ENCODE measurements around the gene PTPN13.

PTPN13 gene

DNA sequence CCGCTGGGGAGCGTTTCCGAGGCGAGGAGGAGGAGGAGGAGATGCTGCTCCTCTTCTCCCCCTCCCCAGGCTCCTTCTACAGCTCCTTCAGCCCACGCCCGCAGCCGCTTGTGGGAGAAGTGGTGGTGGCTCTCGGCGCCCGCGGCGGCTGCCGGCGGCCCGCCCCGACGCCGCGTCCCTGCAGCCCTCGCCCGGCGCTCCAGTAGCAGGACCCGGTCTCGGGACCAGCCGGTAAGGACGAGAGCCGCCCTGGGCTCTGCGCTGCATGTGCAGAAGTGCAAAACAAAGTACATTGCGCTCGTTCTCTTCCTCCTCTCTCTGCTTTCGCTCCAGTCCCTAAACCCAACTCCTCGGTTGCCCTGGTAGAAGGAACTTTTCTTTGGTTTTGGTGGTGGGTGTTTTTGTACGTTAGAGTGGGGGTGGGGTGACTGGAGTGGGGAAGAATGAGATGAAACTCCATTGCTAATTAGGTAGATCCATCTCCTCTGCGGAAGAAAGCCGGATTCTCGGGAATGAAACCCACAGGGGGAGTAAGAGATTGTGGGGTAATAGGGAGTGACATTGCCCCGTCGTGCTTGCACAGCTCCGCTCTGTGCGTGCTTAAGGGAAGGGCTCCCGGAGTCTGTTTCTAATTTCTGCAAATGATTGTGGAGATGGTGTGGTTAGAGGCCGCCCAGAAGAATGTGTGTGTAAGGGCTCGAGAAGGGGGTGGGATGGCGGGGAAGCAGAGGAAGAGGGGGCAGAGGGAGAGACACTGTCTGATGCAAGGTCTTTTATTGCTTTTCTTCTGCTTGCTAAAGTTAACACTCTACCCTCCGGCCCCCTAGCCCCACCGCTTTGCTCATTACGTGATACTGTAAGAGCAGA, 677 bp downstream of the PTPN13 start:
- peak; percentile 9 for DNase-seq

- DNase-seq = no peak
Observed at GRCh38 chr4:86595426-86595805, 1.3 kb downstream of the PTPN13 start.

DNA sequence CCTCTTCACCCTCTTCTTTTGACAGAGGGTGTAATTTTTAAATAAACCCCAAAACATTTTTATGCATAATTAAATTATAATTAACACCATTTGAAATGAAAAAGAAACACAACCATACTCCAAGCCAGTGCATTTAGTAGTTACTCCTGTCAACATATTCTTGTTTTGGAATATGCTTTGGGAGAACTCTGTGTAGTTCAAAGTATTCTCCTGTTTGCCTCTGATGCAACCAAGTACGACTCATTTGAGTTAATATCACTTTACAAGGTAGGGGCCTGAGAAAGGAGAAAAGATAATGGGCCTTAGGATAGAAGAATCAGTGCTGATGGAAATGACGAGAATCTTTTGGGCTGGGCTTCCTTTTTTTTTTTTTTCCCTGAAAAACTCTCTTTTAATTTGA, 2.7 kb downstream of the PTPN13 start:
- no peak for DNase-seq

DNA sequence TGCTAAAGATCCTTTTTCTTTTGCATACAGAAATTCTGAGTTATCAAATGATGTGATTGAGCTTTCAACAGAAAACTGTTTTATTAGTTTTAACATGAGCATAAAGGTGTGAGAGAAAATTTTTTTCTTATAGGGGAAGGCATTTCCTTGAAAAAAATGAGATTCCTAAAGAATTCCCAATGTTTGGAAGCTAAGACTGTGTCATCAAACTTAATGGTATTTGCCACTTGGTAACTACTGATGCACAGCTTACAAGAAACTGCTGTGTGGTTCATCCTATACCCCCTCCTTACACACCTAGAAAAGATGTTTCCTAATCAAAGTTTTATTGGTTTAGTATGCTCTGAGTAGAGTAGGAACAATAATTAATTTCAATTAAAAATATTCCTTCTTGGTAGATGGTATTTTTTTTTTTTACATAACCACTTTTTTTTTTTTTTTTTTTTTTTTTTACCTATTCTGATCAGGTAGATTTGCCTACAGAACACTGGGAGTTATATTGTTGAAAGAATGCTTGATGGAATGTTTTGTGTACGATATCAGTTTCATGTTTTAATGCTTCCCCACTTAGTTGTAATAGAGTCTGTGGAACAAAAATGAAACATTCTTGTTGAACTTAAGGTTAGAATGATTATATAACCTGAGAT, 6.0 kb downstream of the PTPN13 start:
- DNase-seq = no peak

- DNase-seq = no peak
Observed at GRCh38 chr4:86603311-86603885, 9.3 kb downstream of the PTPN13 start.

DNA sequence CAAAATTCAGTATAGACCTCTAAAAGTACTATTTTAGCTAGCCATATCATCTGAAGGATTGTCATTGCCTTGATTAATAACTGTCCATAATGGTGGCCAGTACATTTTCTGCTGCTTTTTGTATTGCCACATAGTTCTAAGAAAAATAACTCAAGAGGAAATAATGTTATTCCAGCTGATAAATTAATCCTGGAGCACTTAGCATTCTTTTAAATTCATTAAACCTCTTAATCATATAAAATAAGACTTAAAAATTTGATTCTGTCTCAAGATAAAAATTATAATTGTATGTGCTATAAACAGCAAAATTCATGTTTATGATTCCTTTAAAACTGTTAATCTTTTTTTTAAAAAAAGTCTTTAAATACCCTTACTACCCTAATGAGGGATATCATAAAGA, 12.7 kb downstream of the PTPN13 start:
- DNase-seq = no peak

DNA sequence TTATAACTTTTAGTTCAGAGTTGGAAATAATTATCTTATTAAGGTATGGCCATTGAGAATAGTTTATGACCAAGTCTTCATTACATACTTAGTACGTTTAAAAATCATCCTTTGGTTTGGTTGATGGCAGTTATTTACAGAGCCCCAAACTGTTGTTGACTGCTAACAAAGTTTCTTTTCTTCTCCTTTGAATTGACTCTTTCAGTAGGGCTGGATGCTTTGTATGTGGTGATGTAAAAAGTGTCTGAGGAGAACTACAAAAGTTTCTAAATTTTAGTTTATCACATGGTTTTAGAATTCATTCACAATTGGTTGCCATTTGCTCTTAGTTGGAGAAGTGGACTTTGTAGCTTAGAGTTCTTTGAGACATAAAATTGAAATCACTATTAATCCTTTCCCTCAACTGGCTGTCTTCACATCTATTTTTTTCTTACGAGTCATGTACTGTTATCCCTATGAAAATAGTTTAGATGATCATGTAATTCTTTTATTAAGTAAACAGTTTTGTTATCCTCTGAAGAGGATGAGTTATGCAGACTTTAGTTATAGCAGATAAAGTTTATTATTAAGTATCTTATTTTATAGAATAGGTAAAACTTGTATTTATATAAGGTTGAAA, 14.8 kb downstream of the PTPN13 start:
- DNase-seq = no peak

DNA sequence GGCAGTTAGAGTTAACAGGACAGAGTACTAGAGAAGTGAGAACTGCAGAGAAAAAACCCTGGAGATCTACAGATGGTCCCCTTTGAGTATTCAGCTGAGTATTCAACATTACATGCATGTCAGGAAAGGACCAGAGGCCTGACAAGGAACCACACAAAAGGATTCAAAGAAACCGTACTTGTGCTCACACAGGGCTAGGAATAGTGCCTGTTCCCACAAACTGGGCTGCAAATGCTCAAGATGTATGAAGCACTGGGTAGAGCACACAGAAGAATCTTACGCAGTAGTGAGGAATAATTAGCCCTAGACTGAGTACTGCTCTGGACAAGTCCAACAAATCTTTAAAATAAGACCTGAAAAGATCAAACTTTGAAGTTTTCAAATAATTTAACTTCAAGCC, 17.6 kb downstream of the PTPN13 start:
- no peak for DNase-seq

GRCh38 chr4:86613734-86614133, 19.6 kb downstream of the PTPN13 start:
- DNase-seq = no peak

- DNase-seq = no peak
Observed at GRCh38 chr4:86614865-86615264, 20.8 kb downstream of the PTPN13 start.

DNA sequence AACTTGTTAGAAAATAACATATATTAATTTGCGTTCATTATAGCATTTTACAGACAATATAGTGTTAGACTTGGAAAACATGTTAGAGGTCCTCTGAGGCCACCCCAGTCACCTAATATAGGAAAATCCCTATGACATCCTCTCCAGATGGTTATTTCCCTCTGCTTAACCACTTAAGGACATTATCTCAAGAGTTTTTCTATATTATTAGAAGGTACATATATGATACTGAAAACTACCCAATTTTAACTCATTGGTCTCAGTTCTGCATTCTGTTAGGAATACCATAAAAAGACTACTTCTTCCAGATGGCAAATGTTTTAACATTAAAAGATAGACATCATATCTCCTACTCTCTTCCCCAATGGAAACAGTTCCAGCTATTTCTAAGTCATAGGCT, 21.4 kb downstream of the PTPN13 start:
- DNase-seq = no peak

- DNase-seq = no peak
Observed at GRCh38 chr4:86619656-86620055, 25.5 kb downstream of the PTPN13 start.

DNA sequence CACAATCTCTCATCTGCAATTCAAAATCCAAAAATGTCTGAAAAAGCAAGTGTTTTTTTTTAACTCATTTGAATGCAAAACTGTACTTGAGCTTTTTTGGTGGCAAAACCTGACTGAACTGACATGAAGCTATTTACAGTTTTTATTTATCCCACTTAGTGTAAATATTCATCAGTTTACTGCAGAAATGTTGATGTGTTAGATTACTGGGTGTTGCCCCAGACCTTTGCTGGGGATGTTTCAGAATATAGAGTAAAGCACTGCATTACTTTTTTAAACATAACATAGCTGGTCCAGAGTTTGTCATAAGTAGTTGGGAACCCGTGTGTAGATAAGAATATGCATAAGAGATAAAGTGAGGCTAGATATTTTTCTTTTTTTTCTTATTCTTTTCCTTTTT, 27.3 kb downstream of the PTPN13 start:
- DNase-seq = no peak

DNA sequence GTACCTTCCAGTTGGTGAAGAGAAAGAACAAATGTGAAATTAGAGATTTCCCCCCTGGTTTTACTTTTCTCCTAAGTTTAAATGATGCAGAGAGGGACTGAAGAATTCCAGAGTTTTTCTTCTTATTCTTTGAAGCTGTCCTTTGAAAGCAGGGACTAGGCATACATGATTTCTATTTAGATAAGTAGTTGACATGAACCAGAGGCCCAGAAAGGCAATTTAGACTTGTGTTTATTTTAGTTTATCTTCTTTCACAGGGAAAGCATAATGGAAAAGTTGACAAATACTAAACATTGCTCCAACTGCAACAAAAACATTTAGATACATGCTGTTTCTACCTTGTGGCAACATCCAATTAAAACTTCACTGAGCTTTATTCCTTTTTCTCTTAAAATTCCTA, 32.0 kb downstream of the PTPN13 start:
- DNase-seq = no peak

DNA sequence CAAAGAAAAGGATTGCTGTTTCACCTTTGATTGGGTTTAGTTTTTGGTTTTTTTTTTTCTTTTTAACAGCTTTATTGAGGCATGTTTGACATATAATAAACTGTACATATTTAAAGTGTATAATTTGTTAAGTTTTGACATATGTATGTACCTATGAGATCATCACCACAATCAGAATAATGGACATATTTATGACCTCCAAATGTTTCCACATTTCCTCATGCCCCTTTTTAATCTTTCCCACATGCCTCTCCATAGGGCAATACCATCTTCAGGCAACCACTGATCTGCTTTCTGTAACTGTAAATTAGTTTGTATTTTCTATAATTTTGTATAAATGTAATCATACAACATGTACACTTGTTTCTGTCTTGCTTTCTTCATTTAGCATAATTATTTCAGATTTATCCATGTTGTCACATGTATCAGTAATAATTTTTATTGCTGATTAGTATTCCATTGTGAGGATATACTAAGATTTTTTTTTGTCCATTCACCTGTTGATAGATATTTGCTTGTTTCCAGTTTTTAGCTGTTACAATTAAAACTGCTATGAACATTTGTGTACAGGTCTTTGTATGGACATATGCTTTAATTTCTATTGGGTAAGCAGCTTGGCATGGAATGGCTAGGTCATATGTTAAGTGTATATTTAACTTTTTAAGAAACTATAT, 33.5 kb downstream of the PTPN13 start:
- DNase-seq = no peak

DNA sequence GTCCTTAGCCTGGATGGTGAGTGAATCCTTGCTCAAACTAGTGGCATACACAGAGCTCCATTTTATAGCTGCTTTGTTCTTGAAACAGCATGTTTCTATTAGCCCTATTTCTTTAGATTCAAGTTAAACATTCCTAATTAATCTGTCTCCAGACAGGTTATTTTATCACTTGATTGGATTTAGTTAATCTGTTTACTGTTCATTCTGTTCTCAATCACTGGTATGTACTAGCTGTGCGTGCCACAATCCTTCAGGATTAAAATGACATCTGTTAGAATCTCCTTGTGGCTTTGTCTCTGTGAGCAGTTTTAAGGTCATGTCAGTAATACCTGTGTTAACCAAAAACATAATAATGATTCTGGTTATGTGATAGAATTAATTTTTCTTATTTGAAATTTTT, 36.5 kb downstream of the PTPN13 start:
- DNase-seq = no peak

DNA sequence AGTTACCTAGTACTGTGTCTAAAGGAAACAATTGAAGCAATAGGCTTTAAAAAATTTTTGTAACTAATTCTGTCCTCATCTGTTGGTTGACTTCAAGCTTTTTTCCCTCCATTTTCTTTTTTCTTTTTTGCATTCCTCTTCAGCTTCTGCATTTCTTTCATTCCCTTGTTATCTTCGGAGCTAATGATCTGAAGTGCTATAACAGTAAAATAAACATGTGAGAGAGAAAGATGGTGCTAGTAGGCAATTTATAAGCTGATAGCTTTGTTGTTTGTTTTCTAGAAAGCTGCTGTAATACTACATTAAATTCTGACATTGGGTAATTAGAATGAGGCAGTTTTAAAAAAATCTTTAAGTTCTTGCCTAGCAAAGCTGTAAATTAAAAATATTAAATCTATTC, 37.1 kb downstream of the PTPN13 start:
- DNase-seq = no peak

DNA sequence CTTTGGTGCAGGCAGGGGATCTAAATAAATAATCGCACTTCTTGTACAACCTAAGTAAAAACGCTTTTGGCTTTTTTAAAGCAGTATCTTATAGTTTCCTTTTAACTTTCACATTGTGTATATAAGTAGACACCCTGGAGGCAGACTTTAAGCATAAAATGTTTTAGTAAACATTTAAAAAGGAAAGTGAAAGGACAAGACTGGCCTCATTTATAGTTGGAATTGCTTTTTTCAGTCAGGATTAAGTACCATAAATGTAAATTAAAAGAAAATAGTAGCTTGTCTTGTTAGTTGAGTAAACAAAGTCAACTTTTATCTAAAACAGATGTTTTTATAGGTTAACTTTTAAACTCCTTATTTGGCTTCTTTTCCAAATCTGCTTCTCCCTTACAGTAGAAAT, 39.7 kb downstream of the PTPN13 start:
- DNase-seq = no peak

DNA sequence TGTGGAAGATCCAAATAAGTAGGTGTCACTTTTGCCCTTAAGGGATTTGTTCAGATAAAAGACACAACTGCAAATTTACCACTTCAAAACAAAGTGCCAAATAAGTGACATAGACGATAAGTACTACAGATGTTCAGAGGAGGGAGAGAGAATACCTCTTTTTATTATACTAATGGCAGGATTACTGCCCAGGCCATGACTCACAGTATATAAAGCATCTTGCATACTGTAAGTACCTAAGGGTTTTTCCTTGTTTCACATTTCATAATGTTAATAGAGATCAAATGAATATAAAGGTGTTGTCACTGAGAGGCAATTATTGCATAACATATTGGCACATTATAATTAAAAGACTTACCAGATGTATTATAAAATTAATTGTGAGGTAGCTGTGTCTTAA, 46.4 kb downstream of the PTPN13 start:
- no peak for DNase-seq

GRCh38 chr4:86641516-86642090, 47.5 kb downstream of the PTPN13 start:
- DNase-seq = no peak

GRCh38 chr4:86644892-86645291, 50.8 kb downstream of the PTPN13 start:
- no peak for DNase-seq

- DNase-seq = no peak
Observed at GRCh38 chr4:86652332-86652932, 58.3 kb downstream of the PTPN13 start.

Data from NCI-H2171 (cell line).